ENCODE measurements around the gene DUSP7. TPM values are rescaled to one million over a fixed set of nuclear protein-coding genes. Genes with fewer than 3 reads are reported as not detected.
"Not testable (repeated sequence)": the region's sequence is repeated elsewhere in the genome, so short reads cannot be mapped to it uniquely, and the experiment has no call there.

The DUSP7 gene
- total and polyA plus RNA-seq, 2 donors (not counting 3 experiments of a cell fraction or from before 2014, with no cell fraction given), result 29.2 to 37.7 TPM

DNA sequence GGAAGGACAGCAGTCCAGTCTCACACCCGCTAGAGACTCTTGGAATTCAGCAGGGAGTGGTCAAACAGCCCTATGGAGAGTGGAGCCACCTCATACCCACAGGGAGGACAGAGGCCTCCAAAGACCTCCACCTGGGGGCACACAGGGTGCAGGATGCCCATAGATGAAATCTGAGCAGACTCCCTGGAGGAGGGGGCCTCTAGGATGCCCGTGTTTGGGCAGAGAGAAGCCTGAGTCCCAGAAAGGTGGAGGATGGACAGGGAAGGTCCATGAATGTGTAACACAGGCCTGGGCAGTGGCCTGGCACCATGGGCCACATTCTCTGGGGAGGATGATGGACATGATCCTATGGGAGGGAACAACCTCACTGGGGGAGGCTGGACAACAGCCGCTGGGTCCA, 21.7 kb downstream of the DUSP7 start:
- Histone ChIP-seq H3K4me3 (replicated peaks in 1 of 3; ENCODE audit: insufficient read depth in 1 of 3, low read depth in 1 of 3, low read length in 3 of 3) (no peak overlapping the region), H4K20me1 (replicated peaks; ENCODE audit: control insufficient read depth, extremely low read depth, insufficient read depth, low read length) (no peaks in the 10 kb centered on the region), H3K27ac (ENCODE audit: insufficient read depth, low read depth, low read length) (no peak overlapping the region), H3K9me1 (replicated peaks; ENCODE audit: control insufficient read depth, extremely low read depth, insufficient read depth, low read length) (no peaks in the 10 kb centered on the region), H3K36me3 (ENCODE audit: control insufficient read depth in 2 of 2, extremely low read depth in 1 of 2, insufficient read depth in 2 of 2, low read length in 2 of 2) (no peaks in the 10 kb centered on the region), H3K4me1 (ENCODE audit: control insufficient read depth, extremely low read depth, insufficient read depth, low read length) (no peaks in the 10 kb centered on the region), H3K27me3 (ENCODE audit: control insufficient read depth in 2 of 2, insufficient read depth in 2 of 2, low read length in 2 of 2) (no peaks in the 10 kb centered on the region), H3K9me3 (replicated peaks; ENCODE audit: control insufficient read depth, insufficient read depth, low read length) (no peaks in the 10 kb centered on the region), H3K79me2 (ENCODE audit: control insufficient read depth, insufficient read depth, low read length) (no peaks in the 10 kb centered on the region), H2AFZ (ENCODE audit: low read depth, low read length) (no peak overlapping the region), H3K4me2 (ENCODE audit: insufficient read depth, low read length) (no peak overlapping the region), H3K9ac (replicated peaks; ENCODE audit: extremely low read depth, insufficient read depth, low read length) (no peak overlapping the region)
- TF ChIP-seq, protein P1, sequence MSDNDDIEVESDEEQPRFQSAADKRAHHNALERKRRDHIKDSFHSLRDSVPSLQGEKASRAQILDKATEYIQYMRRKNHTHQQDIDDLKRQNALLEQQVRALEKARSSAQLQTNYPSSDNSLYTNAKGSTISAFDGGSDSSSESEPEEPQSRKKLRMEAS (IDR thresholded peaks at IDR 0.05; ENCODE audit: insufficient read depth, insufficient read length), result no peak
- no peak for TF ChIP-seq POLR2A (IDR thresholded peaks at IDR 0.05; ENCODE audit: low read depth, low read length)
- no peak for TF ChIP-seq FOS (IDR thresholded peaks at IDR 0.05; ENCODE audit: borderline replicate concordance, insufficient read depth, low read length)
- no peak for TF ChIP-seq GATA2 (IDR thresholded peaks at IDR 0.05; ENCODE audit: insufficient read depth, insufficient read length, low read depth, low read length)
- TF ChIP-seq, protein P2, sequence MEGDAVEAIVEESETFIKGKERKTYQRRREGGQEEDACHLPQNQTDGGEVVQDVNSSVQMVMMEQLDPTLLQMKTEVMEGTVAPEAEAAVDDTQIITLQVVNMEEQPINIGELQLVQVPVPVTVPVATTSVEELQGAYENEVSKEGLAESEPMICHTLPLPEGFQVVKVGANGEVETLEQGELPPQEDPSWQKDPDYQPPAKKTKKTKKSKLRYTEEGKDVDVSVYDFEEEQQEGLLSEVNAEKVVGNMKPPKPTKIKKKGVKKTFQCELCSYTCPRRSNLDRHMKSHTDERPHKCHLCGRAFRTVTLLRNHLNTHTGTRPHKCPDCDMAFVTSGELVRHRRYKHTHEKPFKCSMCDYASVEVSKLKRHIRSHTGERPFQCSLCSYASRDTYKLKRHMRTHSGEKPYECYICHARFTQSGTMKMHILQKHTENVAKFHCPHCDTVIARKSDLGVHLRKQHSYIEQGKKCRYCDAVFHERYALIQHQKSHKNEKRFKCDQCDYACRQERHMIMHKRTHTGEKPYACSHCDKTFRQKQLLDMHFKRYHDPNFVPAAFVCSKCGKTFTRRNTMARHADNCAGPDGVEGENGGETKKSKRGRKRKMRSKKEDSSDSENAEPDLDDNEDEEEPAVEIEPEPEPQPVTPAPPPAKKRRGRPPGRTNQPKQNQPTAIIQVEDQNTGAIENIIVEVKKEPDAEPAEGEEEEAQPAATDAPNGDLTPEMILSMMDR (IDR thresholded peaks at IDR 0.05; ENCODE audit: extremely low read depth in 1 of 2, insufficient read depth in 1 of 2, low read depth in 1 of 2, low read length in 2 of 2), result no peak
- intact Hi-C loops (cut with micrococcal nuclease) (no loop called here), dilution Hi-C loops (cut with MboI; ENCODE audit: extremely low pct_ligation_motif_present, low sequenced_read_pairs) (no loop called here)
- no peak for FAIRE-seq
- DNase-seq (ENCODE audit: low read depth, low spot score), result no peak
- ChIA-PET CTCF (interaction anchor here (1.2 kb wide), 1 partner anchor 19 kb away, joined by 3 read pairs; no protein-coding TSS in a partner anchor), POLR2A (no interaction called here)
- BruUV-seq (replicated peaks), result no TSS peak

DNA sequence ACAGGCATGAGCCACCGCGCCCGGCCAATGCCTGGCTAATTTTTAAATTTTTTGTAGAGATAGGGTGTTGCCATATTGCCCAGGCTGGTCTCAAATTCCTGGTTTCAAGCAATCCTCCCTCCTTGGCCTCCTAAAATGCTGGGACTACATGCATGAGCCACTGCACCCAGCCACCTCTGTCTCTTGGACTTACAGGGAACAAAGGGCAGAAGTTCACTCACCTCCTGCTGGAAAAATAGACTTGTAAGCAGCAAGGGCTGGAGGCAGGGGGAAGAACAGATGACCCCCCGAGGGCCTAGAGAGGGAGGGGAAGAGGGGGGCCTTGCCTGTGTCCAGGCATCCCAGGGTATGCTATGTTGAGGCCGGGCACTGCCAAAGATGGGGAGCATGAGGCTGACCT, 22.2 kb downstream of the DUSP7 start:
- H3K9ac ChIP-seq (replicated peaks; ENCODE audit: extremely low read depth, insufficient read depth, low read length), result no peak overlapping the region
- H2AFZ ChIP-seq (ENCODE audit: low read depth, low read length), result no peak overlapping the region
- no peak for TF ChIP-seq POLR2A (IDR thresholded peaks at IDR 0.05; ENCODE audit: low read depth, low read length)
- H3K4me2 ChIP-seq (ENCODE audit: insufficient read depth, low read length), result no peak overlapping the region
- dilution Hi-C loops (cut with MboI; ENCODE audit: extremely low pct_ligation_motif_present, low sequenced_read_pairs) (no loop called here), intact Hi-C loops (cut with micrococcal nuclease) (no loop called here)
- H3K36me3 ChIP-seq (ENCODE audit: control insufficient read depth in 2 of 2, extremely low read depth in 1 of 2, insufficient read depth in 2 of 2, low read length in 2 of 2), result no peaks in the 10 kb centered on the region
- CTCF ChIA-PET, result no interaction called here
- no peaks in the 10 kb centered on the region for H3K9me3 ChIP-seq (replicated peaks; ENCODE audit: control insufficient read depth, insufficient read depth, low read length)
- POLR2A ChIA-PET, result no interaction called here
- no peaks in the 10 kb centered on the region for H3K4me1 ChIP-seq (ENCODE audit: control insufficient read depth, extremely low read depth, insufficient read depth, low read length)
- H4K20me1 ChIP-seq (replicated peaks; ENCODE audit: control insufficient read depth, extremely low read depth, insufficient read depth, low read length), result no peaks in the 10 kb centered on the region
- no TSS peak for BruUV-seq (replicated peaks)
- no peak overlapping the region for H3K4me3 ChIP-seq (replicated peaks in 1 of 3; ENCODE audit: insufficient read depth in 1 of 3, low read depth in 1 of 3, low read length in 3 of 3)
- no peak for DNase-seq (ENCODE audit: low read depth, low spot score)
- FAIRE-seq, result no peak
- no peaks in the 10 kb centered on the region for H3K79me2 ChIP-seq (ENCODE audit: control insufficient read depth, insufficient read depth, low read length)
- no peak overlapping the region for H3K27ac ChIP-seq (ENCODE audit: insufficient read depth, low read depth, low read length)
- no peaks in the 10 kb centered on the region for H3K9me1 ChIP-seq (replicated peaks; ENCODE audit: control insufficient read depth, extremely low read depth, insufficient read depth, low read length)
- no peaks in the 10 kb centered on the region for H3K27me3 ChIP-seq (ENCODE audit: control insufficient read depth in 2 of 2, insufficient read depth in 2 of 2, low read length in 2 of 2)

DNA sequence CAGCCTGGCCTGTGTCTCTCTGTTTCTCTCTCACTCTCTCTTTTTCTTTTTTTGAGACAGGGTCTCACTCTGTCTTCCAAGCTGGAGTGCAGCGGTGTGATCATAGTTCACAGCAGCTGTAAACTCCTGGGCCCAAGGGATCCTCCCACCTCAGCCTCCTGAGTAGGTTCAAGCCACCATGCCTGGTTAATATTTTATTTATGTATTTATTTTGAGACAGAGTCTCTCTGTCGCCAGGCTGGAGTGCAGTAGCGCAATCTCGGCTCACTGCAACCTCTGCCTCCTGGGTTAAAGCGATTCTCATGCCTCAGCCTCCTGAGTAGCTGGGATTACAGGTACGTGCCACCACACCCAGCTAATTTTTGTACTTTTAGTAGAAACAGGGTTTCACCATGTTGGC, 22.6 kb downstream of the DUSP7 start:
- intact Hi-C loops (cut with micrococcal nuclease); H3K79me2 ChIP-seq (ENCODE audit: control insufficient read depth, insufficient read depth, low read length); H4K20me1 ChIP-seq (replicated peaks; ENCODE audit: control insufficient read depth, extremely low read depth, insufficient read depth, low read length); dilution Hi-C loops (cut with MboI; ENCODE audit: extremely low pct_ligation_motif_present, low sequenced_read_pairs); BruUV-seq (replicated peaks); DNase-seq (ENCODE audit: low read depth, low spot score); H3K4me1 ChIP-seq (ENCODE audit: control insufficient read depth, extremely low read depth, insufficient read depth, low read length); H3K27me3 ChIP-seq (ENCODE audit: control insufficient read depth in 2 of 2, insufficient read depth in 2 of 2, low read length in 2 of 2); POLR2A ChIA-PET; H3K9me3 ChIP-seq (replicated peaks; ENCODE audit: control insufficient read depth, insufficient read depth, low read length); H3K36me3 ChIP-seq (ENCODE audit: control insufficient read depth in 2 of 2, extremely low read depth in 1 of 2, insufficient read depth in 2 of 2, low read length in 2 of 2); H2AFZ ChIP-seq (ENCODE audit: low read depth, low read length); H3K9me1 ChIP-seq (replicated peaks; ENCODE audit: control insufficient read depth, extremely low read depth, insufficient read depth, low read length); H3K4me2 ChIP-seq (ENCODE audit: insufficient read depth, low read length); H3K4me3 ChIP-seq (replicated peaks in 1 of 3; ENCODE audit: insufficient read depth in 1 of 3, low read depth in 1 of 3, low read length in 3 of 3); FAIRE-seq; H3K9ac ChIP-seq (replicated peaks; ENCODE audit: extremely low read depth, insufficient read depth, low read length); H3K27ac ChIP-seq (ENCODE audit: insufficient read depth, low read depth, low read length): not testable (repeated sequence)
- CTCF ChIA-PET, result interaction anchor here (3.2 kb wide), 1 partner anchor 19 kb away, joined by 13 read pairs; no protein-coding TSS in a partner anchor
